GM19324 (cell line): Measurements from ENCODE around the gene PTTG1.
A peak's percentile ranks its signal among the peaks of the same experiment; 100 is the strongest.

Source experiments
- ATAC-seq: cut with Tn5 transposase; IDR thresholded peaks from one replicate; pipeline ENCODE4 v1.9.1; 2021; ENCODE audit warnings: mild to moderate bottlenecking, moderate library complexity; ENCODE audit not compliant: unreplicated experiment, low FRiP score

The PTTG1 gene

GRCh38 chr5:160421625-160422258 lies at the start of gene PTTG1:
Gene PTTG1 (plus strand): TSS chr5:160421855. CDS start chr5:160422313, 458 bp downstream.
- ATAC-seq = peak; percentile 68

GRCh38 chr5:160375166-160375565 lies 46.5 kb upstream of the PTTG1 start:
- ATAC-seq = no peak

GRCh38 chr5:160375701-160376100 lies 46.0 kb upstream of the PTTG1 start:
- no peak for ATAC-seq

- ATAC-seq = no peak
Measured at GRCh38 chr5:160376416-160376815, 45.2 kb upstream of the PTTG1 start.

- no peak for ATAC-seq
Measured at GRCh38 chr5:160377651-160378050, 44.0 kb upstream of the PTTG1 start.

- no peak for ATAC-seq
Measured at GRCh38 chr5:160378330-160378729, 43.3 kb upstream of the PTTG1 start.

- no peak for ATAC-seq
Measured at GRCh38 chr5:160379511-160379910, 42.1 kb upstream of the PTTG1 start.

- no peak for ATAC-seq
Measured at GRCh38 chr5:160380041-160380440, 41.6 kb upstream of the PTTG1 start.

GRCh38 chr5:160382346-160382745 lies 39.3 kb upstream of the PTTG1 start:
- no peak for ATAC-seq

- ATAC-seq = no peak
Measured at GRCh38 chr5:160384681-160385080, 37.0 kb upstream of the PTTG1 start.

- ATAC-seq = no peak
Measured at GRCh38 chr5:160385496-160385895, 36.2 kb upstream of the PTTG1 start.

- ATAC-seq = no peak
Measured at GRCh38 chr5:160387445-160387844, 34.2 kb upstream of the PTTG1 start.

- ATAC-seq = no peak
Measured at GRCh38 chr5:160390787-160391696, 30.6 kb upstream of the PTTG1 start.

GRCh38 chr5:160395111-160395510 lies 26.5 kb upstream of the PTTG1 start:
- ATAC-seq = no peak

GRCh38 chr5:160397492-160397891 lies 24.2 kb upstream of the PTTG1 start:
- ATAC-seq = no peak

- no peak for ATAC-seq
Measured at GRCh38 chr5:160398806-160399205, 22.8 kb upstream of the PTTG1 start.

- ATAC-seq = peak; percentile 83
Measured at GRCh38 chr5:160399402-160400353, 22.0 kb upstream of the PTTG1 start, which contains the start of gene FAM200C. Gene FAM200C (minus strand): TSS chr5:160400054. CDS start chr5:160395490, 4,564 bp downstream.

GRCh38 chr5:160418561-160419457 lies 2.8 kb upstream of the PTTG1 start, which contains the start of gene SLU7:
Gene SLU7 (minus strand): TSS chr5:160419081. CDS start chr5:160415294, 3,787 bp downstream.
- ATAC-seq = peak; percentile 74
